Smooth muscle cell (in vitro differentiated cells): ENCODE measurements around the gene MATN1. TPM values are rescaled to one million over a fixed set of nuclear protein-coding genes. Genes with fewer than 3 reads are reported as not detected.

ENCODE experiments used
- DNase-seq: peaks from one replicate; lab custom pipeline; 2025; ENCODE audit not compliant: unreplicated experiment; lab: John Stamatoyannopoulos, UW
- H2AFZ ChIP-seq: fragments of 200-600 bp; sonication (generic); 2 replicates; pipeline ENCODE4 v1.6.0; 2016; ENCODE audit warnings: antibody characterized with exemption, low read depth, mild to moderate bottlenecking
- H3F3A ChIP-seq: fragments of 200-600 bp; sonication (generic); 2 replicates; pipeline ENCODE4 v1.6.0; 2017; ENCODE audit warnings: antibody characterized with exemption, low read depth
- H3K27ac ChIP-seq: fragments of 200-600 bp; sonication (generic); 2 replicates; pipeline ENCODE4 v1.5.1; 2016; ENCODE audit warnings: low read depth, mild to moderate bottlenecking
- H3K27me3 ChIP-seq: fragments of 200-600 bp; sonication (generic); 2 replicates; pipeline ENCODE4 v1.6.1; 2016; ENCODE audit warnings: low read depth, mild to moderate bottlenecking
- H3K36me3 ChIP-seq: fragments of 200-600 bp; sonication (generic); 2 replicates; pipeline ENCODE4 v1.5.1; 2016; ENCODE audit warnings: low read depth
- H3K4me1 ChIP-seq: fragments of 200-600 bp; sonication (generic); 2 replicates; pipeline ENCODE4 v1.5.1; 2016; ENCODE audit warnings: low read depth
- H3K4me2 ChIP-seq: fragments of 200-600 bp; sonication (generic); 2 replicates; pipeline ENCODE4 v1.6.0; 2016; ENCODE audit warnings: mild to moderate bottlenecking
- H3K4me3 ChIP-seq: fragments of 200-600 bp; sonication (generic); 2 replicates; pipeline ENCODE4 v1.5.1; 2016; ENCODE audit warnings: mild to moderate bottlenecking
- H3K79me2 ChIP-seq: fragments of 200-600 bp; sonication (generic); 2 replicates; pipeline ENCODE4 v1.6.0; 2016; ENCODE audit warnings: low read depth, mild to moderate bottlenecking
- H3K9ac ChIP-seq: fragments of 200-600 bp; sonication (generic); 2 replicates; pipeline ENCODE4 v1.6.0; 2016; ENCODE audit warnings: low read depth
- H3K9me3 ChIP-seq: fragments of 200-600 bp; sonication (generic); replicated peaks from 2 replicates; pipeline ENCODE4 v1.5.1; 2016; ENCODE audit warnings: low read depth
- H4K20me1 ChIP-seq: fragments of 200-600 bp; sonication (generic); 2 replicates; pipeline ENCODE4 v1.6.0; 2016; ENCODE audit warnings: low read depth
- WGBS: methylation state at CpG from one replicate; pipeline ENCODE4 v1.1.7; 2016; ENCODE audit warnings: low lambda C conversion rate; 5-methylcytosine and 5-hydroxymethylcytosine counted together
- polyA plus RNA-seq: library from polyadenylated mRNA; unstranded; fragments of >200 nt; fragmentation: Nextera tagmentation; extraction: Ambion mirVana; gene quantifications from 2 replicates; pipeline ENCODE4 v1.2.1, GENCODE V29; 2016
- total RNA-seq: library from RNA; depleted of rRNA; stranded (reverse); fragments of >200 nt; gene quantifications from 2 replicates; pipeline ENCODE4 v1.2.3, GENCODE V29; 2014
- TF ChIP-seq, protein P1 (sequence below): fragments of 200-600 bp; sonication (generic); IDR thresholded peaks from 2 replicates; pipeline ENCODE4 v1.5.1; 2017; ENCODE audit warnings: borderline replicate concordance, mild to moderate bottlenecking, antibody characterized with exemption; ENCODE audit not compliant: insufficient read depth, poor library complexity, severe bottlenecking

The MATN1 gene
- total and polyA plus RNA-seq, 2 experiments from 2014 or later: 0.40 to 2.0 TPM

DNA sequence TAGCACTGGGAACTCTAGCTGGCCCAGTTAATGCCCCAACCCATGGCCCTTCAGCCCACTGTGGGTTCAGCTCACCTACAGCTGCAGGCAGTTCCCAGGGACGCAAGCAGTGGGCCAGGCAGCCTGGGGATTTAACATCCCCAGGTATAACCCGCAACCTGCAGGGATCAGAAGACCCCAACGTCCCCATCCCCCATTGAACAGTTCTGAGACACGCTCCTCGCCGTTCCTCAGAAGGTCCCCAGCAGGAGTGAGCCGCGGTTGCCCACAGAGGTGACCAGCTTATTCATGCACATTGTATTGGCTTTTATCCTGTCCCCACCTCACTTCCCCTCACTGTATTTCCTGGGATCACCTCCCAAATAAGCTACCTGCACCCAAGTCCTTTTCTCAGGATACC is 5.0 kb upstream of the MATN1 start:
- no peaks in the 10 kb centered on the region for H3K36me3 ChIP-seq
- no peaks in the 10 kb centered on the region for H4K20me1 ChIP-seq
- no peaks in the 10 kb centered on the region for H3K9me3 ChIP-seq
- peaks cover 9% of the 10 kb centered on the region for H3K4me1 ChIP-seq
- TF ChIP-seq, protein P1, sequence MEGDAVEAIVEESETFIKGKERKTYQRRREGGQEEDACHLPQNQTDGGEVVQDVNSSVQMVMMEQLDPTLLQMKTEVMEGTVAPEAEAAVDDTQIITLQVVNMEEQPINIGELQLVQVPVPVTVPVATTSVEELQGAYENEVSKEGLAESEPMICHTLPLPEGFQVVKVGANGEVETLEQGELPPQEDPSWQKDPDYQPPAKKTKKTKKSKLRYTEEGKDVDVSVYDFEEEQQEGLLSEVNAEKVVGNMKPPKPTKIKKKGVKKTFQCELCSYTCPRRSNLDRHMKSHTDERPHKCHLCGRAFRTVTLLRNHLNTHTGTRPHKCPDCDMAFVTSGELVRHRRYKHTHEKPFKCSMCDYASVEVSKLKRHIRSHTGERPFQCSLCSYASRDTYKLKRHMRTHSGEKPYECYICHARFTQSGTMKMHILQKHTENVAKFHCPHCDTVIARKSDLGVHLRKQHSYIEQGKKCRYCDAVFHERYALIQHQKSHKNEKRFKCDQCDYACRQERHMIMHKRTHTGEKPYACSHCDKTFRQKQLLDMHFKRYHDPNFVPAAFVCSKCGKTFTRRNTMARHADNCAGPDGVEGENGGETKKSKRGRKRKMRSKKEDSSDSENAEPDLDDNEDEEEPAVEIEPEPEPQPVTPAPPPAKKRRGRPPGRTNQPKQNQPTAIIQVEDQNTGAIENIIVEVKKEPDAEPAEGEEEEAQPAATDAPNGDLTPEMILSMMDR: no peak
- no peak overlapping the region for H3K9ac ChIP-seq
- H3K4me3 ChIP-seq: no peak overlapping the region
- DNase-seq: no peak
- H2AFZ ChIP-seq: no peak overlapping the region
- no peak overlapping the region for H3K4me2 ChIP-seq
- no peaks in the 10 kb centered on the region for H3K27me3 ChIP-seq
- no peaks in the 10 kb centered on the region for H3K79me2 ChIP-seq
- H3K27ac ChIP-seq: no peak overlapping the region
- peaks cover 5% of the 10 kb centered on the region for H3F3A ChIP-seq
- 78% methylated on average over 8 of the region's 8 CpGs for WGBS

- no peak for DNase-seq
- 97% methylated on average over 2 of the region's 2 CpGs for WGBS
Observed at GRCh38 chr1:30727824-30728223, 4.4 kb upstream of the MATN1 start.

GRCh38 chr1:30726773-30727684 is 3.6 kb upstream of the MATN1 start:
- Histone ChIP-seq H3K79me2 (no peaks in the 10 kb centered on the region), H3K36me3 (no peaks in the 10 kb centered on the region), H2AFZ (no peak overlapping the region), H3K4me1 (peaks cover 9% of the 10 kb centered on the region), H3K27me3 (no peaks in the 10 kb centered on the region), H3K27ac (peak overlapping the region; percentile 6), H3F3A (peaks cover 5% of the 10 kb centered on the region), H3K4me2 (peak overlapping the region; percentile 10), H3K4me3 (no peak overlapping the region), H4K20me1 (no peaks in the 10 kb centered on the region), H3K9ac (no peak overlapping the region), H3K9me3 (no peaks in the 10 kb centered on the region)
- 68% methylated on average over 15 of the region's 15 CpGs for WGBS
- TF ChIP-seq, protein P1: no peak
- DNase-seq: no peak

More at GRCh38 chr1:30727824-30728223, 4.4 kb upstream of the MATN1 start:
- Histone ChIP-seq H3K4me3 (no peak overlapping the region), H3K36me3 (no peaks in the 10 kb centered on the region), H3K9ac (no peak overlapping the region), H3K79me2 (no peaks in the 10 kb centered on the region), H4K20me1 (no peaks in the 10 kb centered on the region), H3K4me2 (peak overlapping the region; percentile 10), H3K9me3 (no peaks in the 10 kb centered on the region), H2AFZ (no peak overlapping the region), H3F3A (peaks cover 5% of the 10 kb centered on the region), H3K4me1 (peaks cover 9% of the 10 kb centered on the region), H3K27me3 (no peaks in the 10 kb centered on the region), H3K27ac (peak overlapping the region; percentile 6)
- TF ChIP-seq, protein P1: no peak
